Heart right ventricle (tissue), 16 donors: ENCODE data around the gene PPM1E. TPM values are rescaled to one million over a fixed set of nuclear protein-coding genes. Genes with fewer than 3 reads are reported as not detected.

Source experiments
- ATAC-seq, 8 donors: fragments of 200-7000 bp; cut with Tn5 transposase; one replicate each; pipeline ENCODE4 v1.9.1; 2020; ENCODE audit warnings: mild to moderate bottlenecking in 8 of 8, moderate library complexity in 8 of 8, moderate number of reproducible peaks in 1 of 8
- DNase-seq, 2 donors: peaks; one replicate each; pipeline ENCODE4 v3.0.0-alpha.2; 2020
- H3K27ac ChIP-seq, 10 donors: fragments of 200-600 bp; sonication (generic) in 2 of 10; one replicate each; pipeline versions ENCODE4 v1.5.0 to v1.8.0; 2020 to 2022; ENCODE audit warnings: mild to moderate bottlenecking in 3 of 10
- H3K27me3 ChIP-seq, 7 donors: fragments of 200-600 bp; one replicate each; pipeline ENCODE4 v1.8.0; 2021 to 2022; ENCODE audit warnings: mild to moderate bottlenecking in 2 of 7
- H3K36me3 ChIP-seq, 9 donors: fragments of 200-600 bp; sonication (generic) in 1 of 9; one replicate each; pipeline versions ENCODE4 v1.5.0 to v1.8.0; 2020 to 2022; ENCODE audit warnings: mild to moderate bottlenecking in 2 of 9
- H3K4me1 ChIP-seq, 9 donors: fragments of 200-600 bp; sonication (generic) in 1 of 9; one replicate each; pipeline versions ENCODE4 v1.5.0 to v1.8.0; 2020 to 2022; ENCODE audit warnings: mild to moderate bottlenecking in 4 of 9
- H3K4me3 ChIP-seq, 10 donors: fragments of 200-600 bp; sonication (generic) in 2 of 10; one replicate each; pipeline versions ENCODE4 v1.5.0 to v1.8.0; 2020 to 2022; ENCODE audit warnings: mild to moderate bottlenecking in 7 of 10, moderate library complexity in 2 of 10
- H3K9me3 ChIP-seq, 11 donors: fragments of 200-600 bp in 10 of 11; sonication (generic) in 2 of 11; one replicate each; pipeline versions ENCODE4 v1.5.0 to v1.8.0; 2013 to 2022; ENCODE audit warnings: mild to moderate bottlenecking in 2 of 11, control low read depth in 1 of 11, moderate library complexity in 1 of 11
- WGBS, 2 donors: extraction: QIAGEN DNeasy Blood & Tissue Kit; methylation state at CpG; one replicate each; pipeline ENCODE4 v1.1.7; 2013; ENCODE audit warnings: inconsistent platforms in 1 of 2; 5-methylcytosine and 5-hydroxymethylcytosine counted together
- intact Hi-C, 10 donors: fragments of 100-400 bp; cut with DNase I; formaldehyde crosslinking; loops; one replicate each; pipeline versions ENCODE4 v1.11.1 to v1.14.2; 2022
- polyA plus RNA-seq, 2 donors: library from polyadenylated mRNA; stranded (reverse); fragments of 200-250 nt; gene quantifications; one replicate each; pipeline ENCODE4 v1.2.3, GENCODE V29; 2013
- total RNA-seq, 10 donors: library from RNA; stranded (reverse); fragmentation: NEBNext Ultra II Directional in 3 of 10; extraction: Animal tissue kit (Norgen Biotek cat#: 25700) in 3 of 10; gene quantifications; one replicate each; pipeline versions ENCODE4 v1.2.1 to v1.2.4, GENCODE V29; 2021 to 2023
- TF ChIP-seq, protein P1 (sequence below), 9 donors: fragments of 200-600 bp; sonication (generic) in 2 of 9; IDR thresholded peaks; one replicate each; pipeline versions ENCODE4 v1.5.0 to v1.8.0; 2021 to 2022; ENCODE audit warnings: antibody characterized with exemption in 9 of 9, mild to moderate bottlenecking in 5 of 9, moderate library complexity in 1 of 9
- donor health status: Arrhythmogenic right ventricular cardiomyopathy.
- donor health status: ischemic (EF 13 %, LVEDD 7.1; RV severe dilation, severe dysfunction).
- donor health status: healthy with polysubstance abuse.
- donor health status: DM: no; HTN: yes; CAD: no.
- donor health status: DM: no; HTN: no; CAD: no.
- donor health status: ischemic (EF 25% LVEDD 6.9; RV normal size, moderate dysfunction).
- donor health status: ischemic (EF 25% LVEDD 5.7; RV mildly dilated, moderate dysfunction).
- donor health status: healthy.
- donor health status: DM: yes; HTN: yes; CAD: no.
- donor health status: Ischemic cardiomyopathy.
- donor health status: ischemic (EF 35%, LVEDD 5.7; RV mildly dilated, moderate dysfunction).
- donor health status: nonischemic (EF 11% LVEDD 7.7; RV severe dilation, severe dysfunction).
- donor health status: DM: yes; HTN: yes; CAD: no.
- donor health status: PGD.
- donor health status: ischemic (EF 29% LVEDD 5.4; RV normal size, mild dysfunction).
- donor health status: nonischemic (EF 23%, LVEDD 6.1; RV moderate dilation, normal function).

The PPM1E gene
- total and polyA plus RNA-seq, 12 donors, result 0.14 to 3.1 (median 0.41) TPM

DNA sequence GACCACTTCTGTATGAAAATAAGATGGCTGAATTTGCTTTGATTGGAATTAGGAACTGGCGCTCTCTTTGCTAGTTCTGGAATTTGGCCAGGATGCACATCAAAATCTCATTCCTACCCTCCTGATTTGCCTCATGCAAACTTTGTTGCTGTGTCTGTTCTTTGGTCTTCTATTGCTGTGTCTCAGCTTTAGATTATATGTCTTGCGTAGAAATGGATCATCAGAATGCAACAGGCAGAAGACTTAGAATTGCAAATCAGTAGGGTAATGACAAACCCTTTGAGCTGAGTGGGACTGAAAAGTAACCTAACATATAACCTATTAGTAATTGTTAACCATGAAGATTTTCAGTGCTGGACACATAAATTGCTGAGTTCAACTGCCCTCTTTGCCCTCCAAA, 33.0 kb upstream of the PPM1E start:
- no peaks in the 10 kb centered on the region for H3K4me1 ChIP-seq
- TF ChIP-seq, protein P1, sequence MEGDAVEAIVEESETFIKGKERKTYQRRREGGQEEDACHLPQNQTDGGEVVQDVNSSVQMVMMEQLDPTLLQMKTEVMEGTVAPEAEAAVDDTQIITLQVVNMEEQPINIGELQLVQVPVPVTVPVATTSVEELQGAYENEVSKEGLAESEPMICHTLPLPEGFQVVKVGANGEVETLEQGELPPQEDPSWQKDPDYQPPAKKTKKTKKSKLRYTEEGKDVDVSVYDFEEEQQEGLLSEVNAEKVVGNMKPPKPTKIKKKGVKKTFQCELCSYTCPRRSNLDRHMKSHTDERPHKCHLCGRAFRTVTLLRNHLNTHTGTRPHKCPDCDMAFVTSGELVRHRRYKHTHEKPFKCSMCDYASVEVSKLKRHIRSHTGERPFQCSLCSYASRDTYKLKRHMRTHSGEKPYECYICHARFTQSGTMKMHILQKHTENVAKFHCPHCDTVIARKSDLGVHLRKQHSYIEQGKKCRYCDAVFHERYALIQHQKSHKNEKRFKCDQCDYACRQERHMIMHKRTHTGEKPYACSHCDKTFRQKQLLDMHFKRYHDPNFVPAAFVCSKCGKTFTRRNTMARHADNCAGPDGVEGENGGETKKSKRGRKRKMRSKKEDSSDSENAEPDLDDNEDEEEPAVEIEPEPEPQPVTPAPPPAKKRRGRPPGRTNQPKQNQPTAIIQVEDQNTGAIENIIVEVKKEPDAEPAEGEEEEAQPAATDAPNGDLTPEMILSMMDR (IDR thresholded peaks at IDR 0.05), result no peak
- intact Hi-C loops, result no loop called here
- no peak for DNase-seq
- no peaks in the 10 kb centered on the region for H3K27me3 ChIP-seq
- H3K27ac ChIP-seq, result no peak overlapping the region
- H3K4me3 ChIP-seq, result no peak overlapping the region
- 98 to 100% methylated on average over 2 of the region's 2 CpGs for WGBS, 2 donors
- no peak for ATAC-seq
- no peaks in the 10 kb centered on the region for H3K9me3 ChIP-seq
- H3K36me3 ChIP-seq, result peaks cover 0 to 78% (median 11%) of the 10 kb centered on the region in 9 donors

DNA sequence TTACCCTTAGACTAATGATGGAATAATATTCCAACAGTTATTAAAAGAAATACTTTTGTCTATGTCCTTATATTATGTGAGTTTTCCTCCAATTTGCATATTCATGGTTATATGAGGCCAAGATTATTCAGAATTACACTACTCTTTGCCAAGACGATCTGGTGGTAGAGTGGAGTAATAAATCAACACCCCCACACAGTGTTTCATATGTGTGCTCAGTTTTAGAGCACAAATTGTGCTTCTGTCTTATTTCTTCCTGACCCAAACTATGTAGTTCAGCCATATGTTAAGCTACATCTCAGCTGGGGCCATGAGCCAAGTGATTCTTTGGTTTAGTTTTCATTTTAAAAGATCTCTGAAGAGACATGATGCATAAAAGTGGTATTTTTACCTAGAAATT, 26.9 kb upstream of the PPM1E start:
- 45 to 59% methylated on average over 1 of the region's 1 CpG for WGBS, 2 donors
- Histone ChIP-seq H3K36me3 (peaks cover 0 to 72% (median 5%) of the 10 kb centered on the region in 9 donors), H3K4me1 (no peaks in the 10 kb centered on the region), H3K4me3 (no peak overlapping the region), H3K9me3 (no peaks in the 10 kb centered on the region), H3K27ac (no peak overlapping the region), H3K27me3 (no peaks in the 10 kb centered on the region)
- TF ChIP-seq, protein P1 (IDR thresholded peaks at IDR 0.05), result no peak
- ATAC-seq (no peak), DNase-seq (no peak)
- intact Hi-C loops, result no loop called here

GRCh38 chr17:58730937-58731336, 24.7 kb upstream of the PPM1E start:
- no peak for ATAC-seq
- intact Hi-C loops, result no loop called here
- TF ChIP-seq, protein P1 (IDR thresholded peaks at IDR 0.05), result no peak
- no peak for DNase-seq
- H3K36me3 ChIP-seq, result peaks cover 0 to 69% (median 5%) of the 10 kb centered on the region in 9 donors
- no peaks in the 10 kb centered on the region for H3K9me3 ChIP-seq
- H3K27ac ChIP-seq, result no peak overlapping the region
- no peak overlapping the region for H3K4me3 ChIP-seq
- H3K4me1 ChIP-seq, result no peaks in the 10 kb centered on the region
- no peaks in the 10 kb centered on the region for H3K27me3 ChIP-seq

GRCh38 chr17:58734040-58734439, 21.6 kb upstream of the PPM1E start:
- TF ChIP-seq, protein P1 (IDR thresholded peaks at IDR 0.05), result no peak
- no peak overlapping the region for H3K27ac ChIP-seq
- H3K4me3 ChIP-seq, result no peak overlapping the region
- no peaks in the 10 kb centered on the region for H3K27me3 ChIP-seq
- H3K9me3 ChIP-seq, result no peaks in the 10 kb centered on the region
- peaks cover 0 to 62% (median 5%) of the 10 kb centered on the region in 9 donors for H3K36me3 ChIP-seq
- intact Hi-C loops, result no loop called here
- ATAC-seq, result no peak
- WGBS, 2 donors, result 96% methylated on average over 3 of the region's 3 CpGs
- no peaks in the 10 kb centered on the region for H3K4me1 ChIP-seq
- DNase-seq, result no peak
